Glomerular endothelial cell (primary cell): ENCODE results near the gene ATRNL1. TPM values are rescaled to one million over a fixed set of nuclear protein-coding genes. Genes with fewer than 3 reads are reported as not detected.

ENCODE experiments used
- DNase-seq: peaks from one replicate; pipeline ENCODE4 v3.0.0-alpha.2; 2011; ENCODE audit warnings: low read depth, low spot score; ENCODE audit errors: extremely low read depth
- total RNA-seq: library from RNA; depleted of rRNA; stranded (reverse); fragments of >200 nt; gene quantifications from 2 replicates; pipeline ENCODE4 v1.2.3, GENCODE V29; 2015

The ATRNL1 gene
- total RNA-seq: 5.3 and 8.0 TPM in 2 replicates

GRCh38 chr10:115093286-115093775, at the start of gene ATRNL1:
TSS of gene ATRNL1 (plus strand) at chr10:115093365. CDS start at chr10:115093751, 386 bp downstream.
- DNase-seq: no peak

GRCh38 chr10:115043719-115044118, 49.4 kb upstream of the ATRNL1 start:
- no peak for DNase-seq

DNA sequence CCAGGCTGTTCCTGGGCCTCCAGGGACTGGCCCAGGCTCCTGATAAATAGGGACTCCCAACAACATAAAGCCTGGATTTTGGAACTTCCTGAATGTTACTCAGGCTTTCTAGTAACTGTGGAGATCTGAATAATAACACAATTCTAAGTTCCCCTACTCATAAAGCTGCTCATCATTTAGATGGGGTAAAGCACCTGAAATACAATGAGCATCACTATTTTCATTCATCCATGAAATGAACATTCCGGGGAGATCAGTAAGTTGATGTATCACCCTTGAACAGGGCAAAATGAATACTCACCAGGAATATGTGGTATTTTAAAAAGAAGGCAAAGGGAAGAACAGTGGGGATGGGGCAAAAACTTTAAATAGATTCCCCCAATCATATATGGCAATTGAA, 48.3 kb upstream of the ATRNL1 start:
- DNase-seq: no peak

- no peak for DNase-seq
These were observed 47.7 kb upstream of the ATRNL1 start for GRCh38 chr10:115045499-115045898.

GRCh38 chr10:115046686-115047236, 46.4 kb upstream of the ATRNL1 start:
- no peak for DNase-seq

- no peak for DNase-seq
These were observed 45.5 kb upstream of the ATRNL1 start for GRCh38 chr10:115047705-115048104.

GRCh38 chr10:115049318-115049717, 43.8 kb upstream of the ATRNL1 start:
- no peak for DNase-seq

GRCh38 chr10:115049960-115050359, 43.2 kb upstream of the ATRNL1 start:
- no peak for DNase-seq

GRCh38 chr10:115050375-115051010, 42.7 kb upstream of the ATRNL1 start:
- DNase-seq: no peak

DNA sequence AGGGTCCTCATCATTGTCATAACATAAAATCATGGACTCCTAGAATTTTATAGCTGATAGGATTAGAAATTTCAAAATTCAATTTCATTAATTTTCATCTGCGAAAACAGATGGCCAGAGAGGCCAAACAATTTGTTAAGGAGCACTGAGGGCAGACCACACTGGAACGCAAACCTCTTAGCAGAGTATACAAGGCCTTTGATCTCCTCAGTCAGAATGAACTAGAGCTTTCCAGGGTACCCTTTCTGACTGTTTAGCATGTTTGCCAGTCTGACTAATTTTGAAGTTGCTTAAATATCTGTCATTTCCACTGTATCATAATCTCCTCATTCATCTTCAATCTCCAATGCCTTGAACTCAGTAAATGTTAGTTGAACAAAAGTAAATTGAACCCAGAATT, 41.9 kb upstream of the ATRNL1 start:
- DNase-seq: no peak

DNA sequence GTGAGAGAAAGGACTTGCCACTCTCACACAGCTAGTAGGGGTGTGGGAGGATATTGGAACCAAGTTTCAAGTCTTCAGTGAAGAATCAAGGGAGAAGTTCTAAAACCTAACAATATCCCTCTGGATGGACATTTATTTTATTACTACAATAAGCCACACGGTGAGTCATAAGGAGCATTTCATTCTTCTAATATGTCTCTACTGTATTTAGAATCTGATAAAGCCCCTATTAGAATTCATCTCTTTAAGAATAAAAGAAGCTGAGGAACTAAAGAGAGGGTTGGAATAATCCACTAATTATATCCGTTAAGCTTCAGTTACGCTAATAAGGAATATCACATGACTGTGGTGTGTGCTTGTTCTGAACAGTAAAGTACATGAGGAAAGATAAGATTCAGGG, 40.9 kb upstream of the ATRNL1 start:
- no peak for DNase-seq

- no peak for DNase-seq
These were observed 40.4 kb upstream of the ATRNL1 start for GRCh38 chr10:115052728-115053127.

DNA sequence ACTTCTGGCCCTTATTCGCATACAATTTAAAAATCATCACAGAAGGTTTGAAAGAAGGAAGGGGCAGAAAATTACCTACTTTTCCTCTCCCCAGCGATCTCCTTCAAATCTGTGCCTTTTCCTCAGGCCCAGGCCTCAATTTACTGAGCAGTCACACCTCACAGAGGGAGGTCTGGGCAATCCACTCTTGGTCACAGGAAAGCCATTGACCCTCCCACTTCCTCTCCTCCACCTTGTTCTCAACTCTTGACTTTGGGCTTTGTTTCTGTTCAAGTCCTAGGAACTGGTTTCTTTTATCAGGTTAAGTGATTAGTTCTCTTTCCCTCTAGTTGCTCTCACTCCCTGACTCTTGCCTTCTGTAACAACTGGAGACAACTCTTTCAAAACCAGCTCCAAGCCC, 37.0 kb upstream of the ATRNL1 start:
- no peak for DNase-seq

GRCh38 chr10:115059301-115059898, 33.8 kb upstream of the ATRNL1 start:
- DNase-seq: no peak

DNA sequence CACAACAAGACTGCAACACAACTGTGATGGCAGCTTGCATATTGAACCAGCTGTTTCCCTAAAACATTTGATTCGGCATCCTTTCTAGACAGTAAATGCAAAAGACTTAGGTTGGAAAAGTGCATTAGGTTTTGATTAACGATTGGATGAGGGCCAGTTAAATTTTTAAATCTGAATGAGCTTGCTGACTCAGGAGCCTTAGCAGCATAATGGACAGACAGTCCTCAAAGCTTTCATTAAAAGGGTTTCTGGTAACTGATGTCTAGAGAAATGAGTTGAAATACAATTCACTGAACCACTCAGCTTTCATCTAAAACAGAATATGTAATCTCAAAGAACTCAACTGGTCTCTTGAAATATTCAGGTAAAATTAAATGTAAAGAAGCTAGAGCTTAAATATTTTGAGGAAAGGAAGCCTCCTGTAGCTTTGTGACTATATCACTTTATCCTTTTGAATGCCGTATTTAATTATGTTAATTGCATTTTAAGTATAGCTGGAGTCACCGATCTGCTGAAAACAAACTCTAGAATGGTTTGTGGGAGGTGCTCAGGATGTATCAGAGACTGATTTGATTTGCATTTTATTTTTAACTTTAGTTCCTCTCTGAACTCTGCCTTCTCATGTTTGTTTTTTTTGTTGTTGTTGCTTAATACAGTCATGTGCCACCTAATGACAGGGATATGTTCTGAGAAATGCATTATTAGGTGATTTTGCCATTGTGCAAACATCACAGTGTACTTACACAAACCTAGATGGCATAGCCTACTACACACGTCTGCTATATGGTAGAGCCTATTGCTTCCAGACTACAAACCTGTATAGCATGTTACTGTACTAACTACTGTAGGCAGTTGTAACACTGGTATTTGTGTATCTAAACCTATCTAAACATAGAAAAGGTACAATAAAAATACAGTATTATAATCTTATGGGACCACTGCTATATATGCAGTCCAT, 29.2 kb upstream of the ATRNL1 start:
- DNase-seq: no peak

GRCh38 chr10:115065801-115066200, 27.4 kb upstream of the ATRNL1 start:
- DNase-seq: no peak

DNA sequence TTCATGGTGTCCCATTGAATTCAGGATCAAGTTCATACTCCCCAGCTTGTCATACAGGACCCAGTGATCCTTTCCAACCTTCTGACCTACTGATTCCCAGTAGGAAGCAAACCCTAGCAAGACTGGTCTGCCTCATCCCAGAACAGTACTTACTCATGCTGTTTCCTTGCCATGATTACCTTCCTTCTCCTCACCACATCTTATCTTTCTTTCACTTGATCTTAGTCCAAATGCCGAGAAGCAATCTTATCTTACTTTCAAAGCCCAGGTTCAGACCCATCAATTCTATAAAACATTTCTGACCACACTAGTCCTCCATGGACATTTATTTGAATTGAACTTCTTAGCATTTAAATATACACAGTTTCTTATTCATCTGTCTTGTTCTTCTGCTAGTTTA, 26.6 kb upstream of the ATRNL1 start:
- no peak for DNase-seq

DNA sequence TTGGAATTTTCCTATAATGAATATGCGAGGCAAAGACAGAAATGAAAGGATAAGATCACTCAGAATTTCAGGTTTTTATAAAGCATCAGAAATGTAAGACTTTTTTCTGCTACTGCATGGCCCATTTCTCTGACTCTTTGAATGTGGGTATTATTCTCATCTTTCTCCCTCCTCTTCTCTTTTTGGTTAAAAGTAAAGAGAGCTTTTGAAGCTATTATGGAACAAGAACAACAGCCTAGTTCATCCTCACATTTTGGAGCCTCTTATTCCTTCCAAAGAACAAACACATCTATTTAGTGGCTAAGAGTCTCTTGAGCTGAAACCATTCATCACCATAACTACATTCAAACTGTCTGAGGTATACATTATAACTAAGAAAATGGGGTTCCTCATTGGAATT, 19.4 kb upstream of the ATRNL1 start:
- no peak for DNase-seq

DNA sequence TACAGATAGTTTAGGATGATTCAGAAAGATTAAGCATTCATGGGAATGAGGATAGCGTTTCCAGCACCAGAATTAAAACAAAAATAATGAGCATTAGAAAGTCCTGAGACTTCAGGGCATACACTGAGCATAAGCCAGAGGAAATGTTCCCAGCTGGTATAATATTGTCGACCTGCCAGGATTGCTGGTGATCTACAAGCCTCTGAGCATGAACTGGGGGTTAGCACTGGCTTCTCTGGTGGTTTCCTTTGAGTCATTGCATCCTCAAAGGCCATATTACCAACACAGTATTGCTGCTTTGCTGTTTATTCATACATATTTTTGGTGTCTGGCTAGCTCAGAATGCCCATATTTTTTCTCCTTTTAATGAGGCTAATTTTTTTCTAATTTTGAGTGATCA, 10.7 kb upstream of the ATRNL1 start:
- no peak for DNase-seq

- no peak for DNase-seq
These were observed 8.8 kb upstream of the ATRNL1 start for GRCh38 chr10:115084277-115084850.

DNA sequence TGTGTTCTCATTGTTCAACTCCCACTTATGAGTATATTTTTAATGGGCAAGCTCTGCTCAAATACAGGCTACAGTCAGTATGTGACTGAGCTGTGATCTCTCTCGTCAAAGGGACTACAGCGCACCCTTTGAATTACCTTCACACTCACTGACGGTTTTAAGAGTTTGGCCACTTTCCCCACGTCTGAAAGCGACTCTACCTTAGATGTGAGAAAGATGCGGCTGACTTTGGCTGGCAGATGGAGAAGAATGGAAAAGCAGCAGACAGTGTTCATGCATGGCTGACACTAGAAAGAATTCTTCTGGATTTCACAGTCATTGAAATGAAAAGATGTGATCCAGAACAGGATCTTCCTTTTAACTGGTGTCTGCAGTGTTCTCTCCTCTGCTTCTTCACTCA, 2.0 kb upstream of the ATRNL1 start:
- DNase-seq: no peak
